ENCODE measurements around the gene GPR25. TPM values are rescaled to one million over a fixed set of nuclear protein-coding genes. Genes with fewer than 3 reads are reported as not detected.
A peak's percentile ranks its signal among the peaks of the same experiment; 100 is the strongest.

The GPR25 gene
- total RNA-seq, 2 experiments from 2014 or later: not detected

- no peak overlapping the region for H3K27ac Mint-ChIP-seq
- CTCF ChIA-PET: interaction anchor here (0.7 kb wide), 1 partner anchor 182 kb away, joined by 4 read pairs; no protein-coding TSS in a partner anchor
- no peak overlapping the region for H3K4me3 Mint-ChIP-seq
- intact Hi-C loops (cut with micrococcal nuclease): no loop called here
- H3K9me3 Mint-ChIP-seq: no peaks in the 10 kb centered on the region
- no peak for DNase-seq
- peaks cover 11% of the 10 kb centered on the region for H3K4me1 Mint-ChIP-seq (ENCODE audit: low read depth)
- no peaks in the 10 kb centered on the region for H3K27me3 Mint-ChIP-seq (ENCODE audit: low read depth)
- peaks cover 12% of the 10 kb centered on the region for H3K36me3 Mint-ChIP-seq (ENCODE audit: low read depth)
Measured at GRCh38 chr1:200857804-200858203, 15.0 kb upstream of the GPR25 start.

- H3K27ac Mint-ChIP-seq: no peak overlapping the region
- no peak overlapping the region for H3K4me3 Mint-ChIP-seq
- peaks cover 33% of the 10 kb centered on the region for H3K4me1 Mint-ChIP-seq (ENCODE audit: low read depth)
- CTCF ChIA-PET: no interaction called here
- no peak for DNase-seq
- intact Hi-C loops (cut with micrococcal nuclease): loop anchor here (1.0 to 10.0 kb wide), 5 partner anchors 15 to 917 kb away; partner anchors contain the start of gene KIF14
- H3K27me3 Mint-ChIP-seq (ENCODE audit: low read depth): no peaks in the 10 kb centered on the region
- no peaks in the 10 kb centered on the region for H3K9me3 Mint-ChIP-seq
- peaks cover 3% of the 10 kb centered on the region for H3K36me3 Mint-ChIP-seq (ENCODE audit: low read depth)
Measured at GRCh38 chr1:200861937-200862647, 10.7 kb upstream of the GPR25 start.

GRCh38 chr1:200862713-200863415, 9.9 kb upstream of the GPR25 start:
- peak; percentile 41 for DNase-seq
- intact Hi-C loops (cut with micrococcal nuclease): loop anchor here (1.0 to 10.0 kb wide), 5 partner anchors 14 to 918 kb away; partner anchors contain the start of gene KIF14
- peaks cover 36% of the 10 kb centered on the region for H3K4me1 Mint-ChIP-seq (ENCODE audit: low read depth)
- no peaks in the 10 kb centered on the region for H3K9me3 Mint-ChIP-seq
- H3K36me3 Mint-ChIP-seq (ENCODE audit: low read depth): peaks cover 3% of the 10 kb centered on the region
- H3K27ac Mint-ChIP-seq: no peak overlapping the region
- no peak overlapping the region for H3K4me3 Mint-ChIP-seq
- no peaks in the 10 kb centered on the region for H3K27me3 Mint-ChIP-seq (ENCODE audit: low read depth)
- CTCF ChIA-PET: interaction anchor here (0.7 kb wide), 2 partner anchors 115 to 366 kb away, joined by 4 read pairs; no protein-coding TSS in a partner anchor

- CTCF ChIA-PET: interaction anchor here (1.0 to 1.2 kb wide), 5 partner anchors 9 to 25 kb away, joined by 3 to 6 read pairs (median 4); no protein-coding TSS in a partner anchor
- H3K4me3 Mint-ChIP-seq: no peak overlapping the region
- H3K27ac Mint-ChIP-seq: no peak overlapping the region
- H3K27me3 Mint-ChIP-seq (ENCODE audit: low read depth): peaks cover 8% of the 10 kb centered on the region
- H3K9me3 Mint-ChIP-seq: no peaks in the 10 kb centered on the region
- H3K36me3 Mint-ChIP-seq (ENCODE audit: low read depth): peaks cover 2% of the 10 kb centered on the region
- peaks cover 40% of the 10 kb centered on the region for H3K4me1 Mint-ChIP-seq (ENCODE audit: low read depth)
- intact Hi-C loops (cut with micrococcal nuclease): loop anchor here (1.0 to 10.0 kb wide), 5 partner anchors 12 to 921 kb away; partner anchors contain the start of gene KIF14
- no peak for DNase-seq
Measured at GRCh38 chr1:200866116-200866515, 6.7 kb upstream of the GPR25 start.

GRCh38 chr1:200866521-200866920, 6.3 kb upstream of the GPR25 start:
- H3K4me3 Mint-ChIP-seq: no peak overlapping the region
- H3K36me3 Mint-ChIP-seq (ENCODE audit: low read depth): peaks cover 2% of the 10 kb centered on the region
- CTCF ChIA-PET: interaction anchor here (1.1 to 1.2 kb wide), 3 partner anchors 11 to 24 kb away, joined by 4 to 6 read pairs (median 4); no protein-coding TSS in a partner anchor
- peak; percentile 71 for DNase-seq
- H3K4me1 Mint-ChIP-seq (ENCODE audit: low read depth): peaks cover 40% of the 10 kb centered on the region
- intact Hi-C loops (cut with micrococcal nuclease): loop anchor here (1.0 to 10.0 kb wide), 5 partner anchors 12 to 922 kb away; partner anchors contain the start of gene KIF14
- no peak overlapping the region for H3K27ac Mint-ChIP-seq
- H3K9me3 Mint-ChIP-seq: no peaks in the 10 kb centered on the region
- peaks cover 12% of the 10 kb centered on the region for H3K27me3 Mint-ChIP-seq (ENCODE audit: low read depth)

GRCh38 chr1:200867018-200867811, 5.6 kb upstream of the GPR25 start:
- no peak overlapping the region for H3K27ac Mint-ChIP-seq
- intact Hi-C loops (cut with micrococcal nuclease): loop anchor here (10.0 kb wide), 2 partner anchors 242 to 922 kb away; partner anchors contain the start of gene KIF14

GRCh38 chr1:200869376-200869752, 3.4 kb upstream of the GPR25 start:
- Mint-ChIP-seq H3K27ac (no peak overlapping the region), H3K9me3 (no peaks in the 10 kb centered on the region), H3K27me3 (ENCODE audit: low read depth) (peaks cover 27% of the 10 kb centered on the region), H3K4me1 (ENCODE audit: low read depth) (peaks cover 29% of the 10 kb centered on the region), H3K4me3 (no peak overlapping the region), H3K36me3 (ENCODE audit: low read depth) (peaks cover 2% of the 10 kb centered on the region)
- CTCF ChIA-PET: no interaction called here
- intact Hi-C loops (cut with micrococcal nuclease): loop anchor here (10.0 kb wide), 2 partner anchors 245 to 925 kb away; partner anchors contain the start of gene KIF14
- DNase-seq: no peak

More at GRCh38 chr1:200867018-200867811, 5.6 kb upstream of the GPR25 start:
- no peak for DNase-seq
- Mint-ChIP-seq H3K9me3 (no peaks in the 10 kb centered on the region), H3K27me3 (ENCODE audit: low read depth) (peaks cover 16% of the 10 kb centered on the region), H3K4me1 (ENCODE audit: low read depth) (peaks cover 36% of the 10 kb centered on the region), H3K4me3 (no peak overlapping the region), H3K36me3 (ENCODE audit: low read depth) (peaks cover 2% of the 10 kb centered on the region)
- CTCF ChIA-PET: interaction anchor here (0.8 to 1.5 kb wide), 6 partner anchors 10 to 174 kb away, joined by 3 to 7 read pairs (median 4); no protein-coding TSS in a partner anchor

GRCh38 chr1:200869753-200870391, 2.9 kb upstream of the GPR25 start:
- Mint-ChIP-seq H3K27me3 (ENCODE audit: low read depth) (peaks cover 32% of the 10 kb centered on the region), H3K36me3 (ENCODE audit: low read depth) (peaks cover under 1% of the 10 kb centered on the region), H3K4me1 (ENCODE audit: low read depth) (peaks cover 30% of the 10 kb centered on the region), H3K4me3 (no peak overlapping the region), H3K27ac (no peak overlapping the region), H3K9me3 (no peaks in the 10 kb centered on the region)
- DNase-seq: no peak
- intact Hi-C loops (cut with micrococcal nuclease): loop anchor here (10.0 kb wide), 3 partner anchors 245 to 925 kb away; partner anchors contain the start of gene KIF14
- CTCF ChIA-PET: no interaction called here

- Mint-ChIP-seq H3K27ac (no peak overlapping the region), H3K27me3 (ENCODE audit: low read depth) (peaks cover 41% of the 10 kb centered on the region), H3K4me1 (ENCODE audit: low read depth) (peaks cover 24% of the 10 kb centered on the region), H3K4me3 (no peak overlapping the region), H3K9me3 (no peaks in the 10 kb centered on the region), H3K36me3 (ENCODE audit: low read depth) (no peaks in the 10 kb centered on the region)
- CTCF ChIA-PET: no interaction called here
- intact Hi-C loops (cut with micrococcal nuclease): loop anchor here (10.0 kb wide), 1 partner anchor 428 kb away; no protein-coding TSS in a partner anchor
- DNase-seq: no peak
Measured at GRCh38 chr1:200873116-200873670, 412 bp downstream of the GPR25 start.

- no peak overlapping the region for H3K27ac Mint-ChIP-seq
- no peaks in the 10 kb centered on the region for H3K36me3 Mint-ChIP-seq (ENCODE audit: low read depth)
- H3K4me3 Mint-ChIP-seq: peak overlapping the region; percentile 23
- intact Hi-C loops (cut with micrococcal nuclease): loop anchor here (10.0 kb wide), 1 partner anchor 429 kb away; no protein-coding TSS in a partner anchor
- H3K27me3 Mint-ChIP-seq (ENCODE audit: low read depth): peaks cover 41% of the 10 kb centered on the region
- peaks cover 28% of the 10 kb centered on the region for H3K4me1 Mint-ChIP-seq (ENCODE audit: low read depth)
- CTCF ChIA-PET: no interaction called here
- no peaks in the 10 kb centered on the region for H3K9me3 Mint-ChIP-seq
- no peak for DNase-seq
Measured at GRCh38 chr1:200873671-200874397, 1.1 kb downstream of the GPR25 start.

Measured in activated naive CD4-positive, alpha-beta T cell treated with anti-CD3 and anti-CD28 coated beads for 36 hours (primary cell).